ENCODE data around the gene TRIM9.
A peak's percentile ranks its signal among the peaks of the same experiment; 100 is the strongest.

TRIM9 gene
- 0 to 0.35 (median 0.19) reads per million in 3 donors for total RNA-seq

DNA sequence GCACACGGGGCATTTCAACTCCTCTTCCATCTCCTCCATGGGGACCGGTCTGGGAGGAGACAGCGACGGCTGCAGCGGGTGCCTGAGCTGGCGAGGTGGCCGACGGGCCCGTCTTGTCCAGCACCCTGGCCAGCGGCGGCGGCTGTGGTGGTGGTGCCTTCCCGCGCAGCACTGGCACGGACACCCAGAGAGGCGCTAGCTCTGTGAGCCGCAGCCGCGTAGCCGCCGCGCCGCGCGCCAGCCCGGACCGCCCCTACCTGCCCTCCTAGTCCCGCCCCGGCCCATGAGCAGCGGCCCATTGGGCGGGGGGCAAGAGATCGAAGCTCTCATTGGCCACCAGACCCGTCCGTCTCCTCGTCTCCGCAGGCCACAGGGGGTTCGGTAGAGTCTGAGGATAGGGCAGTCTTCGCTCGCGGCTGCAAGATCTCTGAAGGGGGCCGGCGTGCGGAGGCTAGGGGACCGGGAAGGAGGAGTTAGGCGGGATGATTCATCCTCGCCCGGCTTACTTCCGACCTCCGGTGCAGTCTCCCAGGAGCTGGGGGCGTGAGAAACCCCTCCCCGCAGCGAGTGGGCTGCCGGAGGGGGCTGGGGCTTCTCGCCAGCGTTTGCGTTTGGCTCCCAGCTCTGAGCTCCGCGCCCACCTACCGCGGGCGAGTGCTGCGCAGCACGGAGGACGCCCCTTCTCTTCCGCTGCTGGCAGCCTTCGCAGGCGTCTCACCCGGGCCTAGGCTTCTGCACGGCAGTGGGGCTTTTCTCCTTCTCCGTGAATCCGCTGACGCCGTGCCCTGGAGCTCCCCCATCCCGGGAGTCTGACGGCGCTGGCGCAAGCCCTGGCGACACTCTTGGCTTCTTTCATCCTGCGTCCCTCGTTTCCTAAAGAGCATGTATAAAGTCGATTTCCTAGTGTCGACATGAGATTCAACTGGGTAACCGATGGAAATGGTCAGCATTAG, at the start of gene TRIM9:
TRIM9 (minus strand) TSS at position 205 of the 953 bp plus-strand sequence; CDS start at position 39, 166 bp downstream.
- Histone ChIP-seq H3K4me3 (ENCODE audit: insufficient read depth, low read depth, low read length, poor library complexity, severe bottlenecking) (peak within 1 kb of the TSS; percentile 73), H3K36me3 (ENCODE audit: control insufficient read depth, insufficient read depth, low read length) (no peaks in the 10 kb centered on the region), H3K4me1 (ENCODE audit: control insufficient read depth, insufficient read depth, low read length, poor library complexity, severe bottlenecking) (peaks cover 19% of the 10 kb centered on the region), H3K9me3 (ENCODE audit: control insufficient read depth, low read length) (no peaks in the 10 kb centered on the region), H3K27ac (ENCODE audit: insufficient read depth, low read length, poor library complexity, severe bottlenecking) (peak within 1 kb of the TSS; percentile 10), H3K27me3 (replicated peaks; ENCODE audit: control insufficient read depth, insufficient read depth, low read length, poor library complexity, severe bottlenecking) (peaks cover 16% of the 10 kb centered on the region)
- DNase-seq = peak; percentile 56 to 80 (median 74)

DNA sequence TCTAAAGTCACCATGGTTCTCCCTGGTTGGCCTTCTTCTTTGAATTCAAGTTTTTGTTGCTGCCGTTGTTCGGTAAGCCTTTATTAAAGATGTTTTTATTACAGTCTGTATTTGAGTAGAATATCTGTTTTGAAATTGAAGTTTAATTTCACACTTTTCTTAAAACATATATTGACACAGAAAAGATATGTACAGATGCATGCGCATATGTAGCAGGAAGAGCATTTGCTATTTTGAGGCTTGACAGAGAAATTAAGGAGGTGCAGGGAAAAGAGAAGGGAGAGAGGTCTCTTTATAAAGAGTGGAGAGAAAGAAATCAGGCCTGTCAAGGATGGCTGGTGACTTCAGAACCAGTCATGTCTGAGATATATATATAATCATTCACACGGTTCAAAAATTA, 46.0 kb upstream of the TRIM9 start:
- Histone ChIP-seq H3K4me3 (ENCODE audit: insufficient read depth, low read depth, low read length, poor library complexity, severe bottlenecking) (no peak overlapping the region), H3K9me3 (ENCODE audit: control insufficient read depth, low read length) (no peaks in the 10 kb centered on the region), H3K27ac (ENCODE audit: insufficient read depth, low read length, poor library complexity, severe bottlenecking) (no peak overlapping the region), H3K36me3 (ENCODE audit: control insufficient read depth, insufficient read depth, low read length) (no peaks in the 10 kb centered on the region), H3K4me1 (ENCODE audit: control insufficient read depth, insufficient read depth, low read length, poor library complexity, severe bottlenecking) (no peaks in the 10 kb centered on the region), H3K27me3 (replicated peaks; ENCODE audit: control insufficient read depth, insufficient read depth, low read length, poor library complexity, severe bottlenecking) (no peaks in the 10 kb centered on the region)
- DNase-seq = no peak

DNA sequence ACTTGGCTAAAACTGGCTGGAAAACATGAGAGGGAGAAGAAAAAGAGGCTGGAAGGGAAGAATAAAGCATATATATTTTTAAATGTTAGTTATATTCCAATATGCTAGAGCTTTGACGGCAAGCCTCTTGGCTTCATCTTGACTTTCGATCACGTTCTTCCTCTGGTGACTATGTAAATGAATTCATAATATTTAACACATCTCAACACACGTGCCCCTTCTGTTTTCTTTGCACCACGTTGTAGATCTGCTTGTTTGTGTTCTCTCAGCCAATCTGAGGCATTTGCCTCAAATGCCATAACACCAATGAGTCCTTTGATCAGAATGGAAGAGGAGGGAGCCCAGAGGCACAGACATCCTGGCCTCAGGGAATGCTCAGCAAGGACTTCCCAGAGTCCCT, 45.4 kb upstream of the TRIM9 start:
- H3K4me1 ChIP-seq (ENCODE audit: control insufficient read depth, insufficient read depth, low read length, poor library complexity, severe bottlenecking) = no peaks in the 10 kb centered on the region
- H3K9me3 ChIP-seq (ENCODE audit: control insufficient read depth, low read length) = no peaks in the 10 kb centered on the region
- H3K36me3 ChIP-seq (ENCODE audit: control insufficient read depth, insufficient read depth, low read length) = no peaks in the 10 kb centered on the region
- no peak overlapping the region for H3K27ac ChIP-seq (ENCODE audit: insufficient read depth, low read length, poor library complexity, severe bottlenecking)
- H3K4me3 ChIP-seq (ENCODE audit: insufficient read depth, low read depth, low read length, poor library complexity, severe bottlenecking) = no peak overlapping the region
- H3K27me3 ChIP-seq (replicated peaks; ENCODE audit: control insufficient read depth, insufficient read depth, low read length, poor library complexity, severe bottlenecking) = no peaks in the 10 kb centered on the region
- no peak for DNase-seq

DNA sequence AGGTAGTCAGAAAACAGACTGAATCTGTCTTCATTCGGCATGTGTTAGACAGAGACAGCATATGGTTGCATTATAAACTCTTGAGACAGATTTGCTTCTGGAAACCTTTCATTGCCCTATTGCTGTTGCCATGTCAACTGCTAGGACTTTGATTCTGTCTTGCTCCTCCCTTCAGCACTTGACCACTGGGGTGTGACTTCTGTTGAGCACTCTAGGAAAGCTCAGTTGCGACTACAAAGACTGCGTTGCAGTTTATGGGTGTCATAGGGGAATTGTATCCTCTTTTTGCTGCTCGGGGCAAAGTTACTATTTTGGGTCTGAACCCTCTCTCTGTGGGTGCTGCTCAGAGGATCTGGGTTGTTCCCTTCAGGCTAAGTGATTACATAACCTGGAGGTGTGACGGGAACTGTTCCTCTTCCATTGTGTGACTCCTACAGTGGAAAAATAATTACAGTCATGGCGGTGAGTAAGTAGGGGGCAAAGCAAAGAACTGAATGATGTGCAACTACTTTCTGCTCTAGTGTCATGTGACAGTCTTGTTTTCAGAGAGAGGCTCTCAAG, 44.3 kb upstream of the TRIM9 start:
- no peaks in the 10 kb centered on the region for H3K4me1 ChIP-seq (ENCODE audit: control insufficient read depth, insufficient read depth, low read length, poor library complexity, severe bottlenecking)
- H3K27me3 ChIP-seq (replicated peaks; ENCODE audit: control insufficient read depth, insufficient read depth, low read length, poor library complexity, severe bottlenecking) = no peaks in the 10 kb centered on the region
- H3K4me3 ChIP-seq (ENCODE audit: insufficient read depth, low read depth, low read length, poor library complexity, severe bottlenecking) = no peak overlapping the region
- H3K27ac ChIP-seq (ENCODE audit: insufficient read depth, low read length, poor library complexity, severe bottlenecking) = no peak overlapping the region
- H3K36me3 ChIP-seq (ENCODE audit: control insufficient read depth, insufficient read depth, low read length) = no peaks in the 10 kb centered on the region
- H3K9me3 ChIP-seq (ENCODE audit: control insufficient read depth, low read length) = no peaks in the 10 kb centered on the region
- DNase-seq = no peak

DNA sequence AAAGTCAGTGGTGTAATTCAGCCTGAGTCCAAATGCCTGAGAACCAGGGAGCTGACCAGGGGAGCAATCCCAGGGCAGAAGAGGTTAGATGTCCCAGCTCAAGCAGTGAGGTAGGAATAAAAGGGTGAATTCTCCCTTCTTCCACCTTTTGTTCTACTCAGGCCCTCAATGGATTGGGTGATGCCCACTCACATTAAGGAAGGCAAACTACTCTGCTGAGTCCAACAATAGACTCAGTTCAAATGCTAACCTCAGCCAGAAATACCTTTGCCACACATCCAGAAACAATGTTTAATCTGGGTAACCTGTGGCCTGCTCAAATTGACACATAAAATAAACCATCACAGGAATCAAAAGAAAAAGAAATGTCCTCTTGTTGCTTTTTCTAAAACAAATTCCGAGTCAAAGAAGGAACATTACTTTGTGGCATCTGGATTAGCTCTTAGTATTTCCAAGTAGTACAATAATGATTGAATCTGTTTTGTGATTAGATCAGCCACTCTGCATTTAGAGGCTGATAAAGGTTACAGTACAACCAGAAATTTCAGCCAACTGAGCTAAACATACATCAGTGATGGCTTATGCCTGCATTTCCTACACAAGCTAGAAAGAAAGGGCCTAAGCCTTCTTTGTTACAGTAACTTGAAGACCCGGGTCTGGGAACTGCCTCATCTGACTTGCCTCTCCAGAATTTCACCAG, 43.6 kb upstream of the TRIM9 start:
- no peaks in the 10 kb centered on the region for H3K9me3 ChIP-seq (ENCODE audit: control insufficient read depth, low read length)

DNA sequence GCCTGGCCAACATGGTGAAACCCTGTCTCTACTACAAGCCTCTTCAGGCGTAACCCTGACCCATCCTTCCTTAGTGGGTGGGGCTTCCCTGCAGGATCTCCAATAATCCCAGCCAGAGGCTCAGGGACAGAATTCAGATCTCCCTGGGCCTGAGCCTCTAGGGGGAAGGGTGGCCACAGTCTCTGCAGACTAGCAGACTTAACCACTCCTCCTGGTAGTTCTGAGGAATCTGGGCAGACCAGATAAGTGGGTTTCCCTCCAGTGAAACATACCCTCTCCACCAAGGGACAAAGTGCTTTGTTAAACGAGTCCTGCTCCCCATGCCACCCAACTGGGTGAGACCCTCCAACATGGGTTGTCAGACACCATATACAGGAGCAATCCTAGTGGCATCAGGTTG, 36.6 kb upstream of the TRIM9 start:
- Histone ChIP-seq H3K9me3 (ENCODE audit: control insufficient read depth, low read length) (no peaks in the 10 kb centered on the region), H3K27me3 (replicated peaks; ENCODE audit: control insufficient read depth, insufficient read depth, low read length, poor library complexity, severe bottlenecking) (no peaks in the 10 kb centered on the region), H3K36me3 (ENCODE audit: control insufficient read depth, insufficient read depth, low read length) (no peaks in the 10 kb centered on the region), H3K4me1 (ENCODE audit: control insufficient read depth, insufficient read depth, low read length, poor library complexity, severe bottlenecking) (no peaks in the 10 kb centered on the region), H3K4me3 (ENCODE audit: insufficient read depth, low read depth, low read length, poor library complexity, severe bottlenecking) (no peak overlapping the region), H3K27ac (ENCODE audit: insufficient read depth, low read length, poor library complexity, severe bottlenecking) (no peak overlapping the region)
- no peak for DNase-seq

More for the DNA sequence above, 43.6 kb upstream of the TRIM9 start:
- H3K4me3 ChIP-seq (ENCODE audit: insufficient read depth, low read depth, low read length, poor library complexity, severe bottlenecking) = no peak overlapping the region
- H3K27ac ChIP-seq (ENCODE audit: insufficient read depth, low read length, poor library complexity, severe bottlenecking) = no peak overlapping the region
- H3K36me3 ChIP-seq (ENCODE audit: control insufficient read depth, insufficient read depth, low read length) = no peaks in the 10 kb centered on the region
- H3K27me3 ChIP-seq (replicated peaks; ENCODE audit: control insufficient read depth, insufficient read depth, low read length, poor library complexity, severe bottlenecking) = no peaks in the 10 kb centered on the region
- DNase-seq = no peak
- H3K4me1 ChIP-seq (ENCODE audit: control insufficient read depth, insufficient read depth, low read length, poor library complexity, severe bottlenecking) = no peaks in the 10 kb centered on the region

DNA sequence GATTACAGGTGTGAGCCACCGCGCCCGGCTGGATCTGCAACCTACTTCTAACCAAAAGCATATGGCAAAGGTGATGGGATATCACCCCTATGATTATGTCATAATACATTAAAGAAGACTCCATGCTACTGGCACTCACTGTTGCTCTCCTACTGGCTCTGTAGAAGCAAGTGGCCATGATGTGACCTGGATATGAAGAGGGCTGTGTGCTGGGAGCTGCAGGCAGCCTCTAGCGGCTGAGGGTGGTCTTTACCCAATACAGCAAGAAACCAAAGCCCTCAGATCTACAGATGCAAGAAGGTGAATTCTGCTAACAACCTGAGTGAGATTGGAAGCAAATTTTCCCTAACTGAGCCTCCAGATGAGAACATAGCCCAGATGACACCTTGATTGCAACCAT, 34.2 kb upstream of the TRIM9 start:
- no peak overlapping the region for H3K27ac ChIP-seq (ENCODE audit: insufficient read depth, low read length, poor library complexity, severe bottlenecking)
- no peaks in the 10 kb centered on the region for H3K27me3 ChIP-seq (replicated peaks; ENCODE audit: control insufficient read depth, insufficient read depth, low read length, poor library complexity, severe bottlenecking)
- no peaks in the 10 kb centered on the region for H3K9me3 ChIP-seq (ENCODE audit: control insufficient read depth, low read length)
- no peak overlapping the region for H3K4me3 ChIP-seq (ENCODE audit: insufficient read depth, low read depth, low read length, poor library complexity, severe bottlenecking)
- H3K4me1 ChIP-seq (ENCODE audit: control insufficient read depth, insufficient read depth, low read length, poor library complexity, severe bottlenecking) = no peaks in the 10 kb centered on the region
- DNase-seq = no peak
- H3K36me3 ChIP-seq (ENCODE audit: control insufficient read depth, insufficient read depth, low read length) = no peaks in the 10 kb centered on the region

DNA sequence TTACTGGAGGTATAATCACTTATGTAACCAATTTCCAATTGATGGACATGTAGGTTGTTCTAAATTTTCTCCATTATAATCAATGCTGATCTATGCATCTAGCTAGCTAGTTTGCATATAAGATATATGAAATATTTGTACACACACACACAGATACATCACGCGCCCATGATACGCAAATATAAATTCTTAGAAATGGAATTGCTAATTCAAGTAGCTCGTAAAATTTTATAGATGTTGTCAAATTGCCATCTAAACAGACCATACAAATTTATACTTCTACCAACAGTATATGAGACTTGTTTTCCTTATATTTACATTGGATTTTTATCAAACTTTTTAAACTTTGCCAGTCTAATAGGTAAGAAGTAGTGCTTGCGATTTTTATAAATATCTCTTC, 29.1 kb upstream of the TRIM9 start:
- Histone ChIP-seq H3K27ac (ENCODE audit: insufficient read depth, low read length, poor library complexity, severe bottlenecking) (no peak overlapping the region), H3K4me1 (ENCODE audit: control insufficient read depth, insufficient read depth, low read length, poor library complexity, severe bottlenecking) (no peaks in the 10 kb centered on the region), H3K4me3 (ENCODE audit: insufficient read depth, low read depth, low read length, poor library complexity, severe bottlenecking) (no peak overlapping the region), H3K9me3 (ENCODE audit: control insufficient read depth, low read length) (no peaks in the 10 kb centered on the region), H3K36me3 (ENCODE audit: control insufficient read depth, insufficient read depth, low read length) (no peaks in the 10 kb centered on the region), H3K27me3 (replicated peaks; ENCODE audit: control insufficient read depth, insufficient read depth, low read length, poor library complexity, severe bottlenecking) (no peaks in the 10 kb centered on the region)
- no peak for DNase-seq

DNA sequence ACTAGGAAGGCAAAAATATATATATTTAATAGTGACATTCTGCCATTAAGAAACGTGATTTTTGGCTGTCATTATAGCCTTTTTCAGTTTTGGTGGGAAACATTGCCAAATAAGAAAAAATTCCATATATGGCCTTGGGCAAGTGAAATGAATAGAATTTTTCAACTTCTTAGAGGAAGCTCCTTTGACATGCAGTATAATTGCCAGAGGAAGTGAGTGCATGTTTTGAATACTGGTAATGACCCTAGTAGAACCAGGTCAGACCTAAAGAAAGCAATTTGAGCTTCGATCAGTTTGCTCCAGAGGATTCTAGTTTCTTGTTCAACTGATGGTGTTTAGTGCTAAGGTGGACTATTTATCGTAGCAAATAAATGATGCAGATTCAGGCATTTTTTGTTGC, 26.2 kb upstream of the TRIM9 start:
- DNase-seq = no peak

More for the DNA sequence above, 26.2 kb upstream of the TRIM9 start:
- Histone ChIP-seq H3K27ac (ENCODE audit: insufficient read depth, low read length, poor library complexity, severe bottlenecking) (no peak overlapping the region), H3K9me3 (ENCODE audit: control insufficient read depth, low read length) (no peaks in the 10 kb centered on the region), H3K36me3 (ENCODE audit: control insufficient read depth, insufficient read depth, low read length) (no peaks in the 10 kb centered on the region), H3K27me3 (replicated peaks; ENCODE audit: control insufficient read depth, insufficient read depth, low read length, poor library complexity, severe bottlenecking) (no peaks in the 10 kb centered on the region), H3K4me1 (ENCODE audit: control insufficient read depth, insufficient read depth, low read length, poor library complexity, severe bottlenecking) (no peaks in the 10 kb centered on the region), H3K4me3 (ENCODE audit: insufficient read depth, low read depth, low read length, poor library complexity, severe bottlenecking) (no peak overlapping the region)
